GM12873 (cell line): ENCODE data around the gene SLC6A12.

Experiments used
- CTCF ChIP-seq: IDR thresholded peaks from 2 replicates; pipeline ENCODE4 v1.5.1; 2012; ENCODE audit warnings: low read depth, mild to moderate bottlenecking, moderate library complexity, low read length, control low read depth; ENCODE audit not compliant: insufficient read depth; ENCODE audit errors: missing control alignments

Gene SLC6A12

GRCh38 chr12:212415-212714 lies 1.6 kb downstream of the SLC6A12 start:
- no peak for TF ChIP-seq CTCF

GRCh38 chr12:211639-212414 lies 2.1 kb downstream of the SLC6A12 start:
- no peak for TF ChIP-seq CTCF

- no peak for TF ChIP-seq CTCF
These were observed 2.9 kb downstream of the SLC6A12 start for GRCh38 chr12:211142-211465.

- no peak for TF ChIP-seq CTCF
These were observed 3.4 kb downstream of the SLC6A12 start for GRCh38 chr12:210277-211141.

- TF ChIP-seq CTCF = no peak
These were observed 4.1 kb downstream of the SLC6A12 start for GRCh38 chr12:209851-210250.

- no peak for TF ChIP-seq CTCF
These were observed 4.7 kb downstream of the SLC6A12 start for GRCh38 chr12:209246-209645.

- no peak for TF ChIP-seq CTCF
These were observed 5.1 kb downstream of the SLC6A12 start for GRCh38 chr12:208813-209212.
